ENCODE measurements around the gene POMC. TPM values are rescaled to one million over a fixed set of nuclear protein-coding genes. Genes with fewer than 3 reads are reported as not detected.

The POMC gene
- 0.59 and 2.2 TPM in 2 replicates for total RNA-seq

DNA sequence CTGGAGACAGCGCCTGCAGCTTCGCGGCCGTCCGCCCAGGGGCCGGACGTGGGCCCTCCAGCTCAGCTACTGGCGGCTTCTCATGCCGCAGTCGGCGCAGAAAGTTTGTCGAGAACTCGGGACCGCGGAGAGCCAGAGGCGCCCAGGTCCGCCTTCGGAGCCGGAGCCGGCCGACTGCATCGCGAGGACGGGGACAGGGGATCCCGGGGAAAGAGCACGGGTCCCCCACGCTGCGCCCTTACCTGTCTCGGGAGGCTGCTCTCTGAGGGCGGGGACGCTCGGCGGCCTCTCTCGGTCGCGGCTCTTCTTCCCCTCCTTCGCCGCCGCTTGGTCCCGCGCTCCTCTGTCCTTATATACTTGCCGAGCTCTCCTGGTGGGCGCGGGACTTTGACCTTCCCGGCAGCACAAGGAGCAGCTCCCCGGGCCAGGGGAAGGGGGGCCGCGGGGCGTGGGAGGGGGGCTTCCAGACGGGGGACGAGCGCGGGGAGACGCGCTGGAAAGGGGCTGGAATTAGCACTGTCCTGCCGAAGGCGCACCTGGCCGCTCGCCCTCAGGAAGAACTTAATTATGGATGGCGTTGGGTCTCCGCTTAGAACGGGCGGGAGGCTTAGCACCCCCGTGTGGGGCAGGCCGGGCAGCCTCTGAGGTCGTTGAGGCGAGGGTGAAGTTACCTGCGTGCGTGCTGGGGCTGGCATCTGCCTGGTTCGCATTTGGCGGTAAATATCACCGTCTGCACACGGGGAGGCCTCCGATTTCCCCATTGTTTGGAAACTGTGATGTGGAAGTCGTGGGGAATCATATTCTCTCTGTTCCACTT is at the start of gene POMC:
Gene POMC (minus strand): TSS at position 325 of the 817 bp plus-strand sequence. CDS start 3,808 bp downstream, outside the sequence.
- no peaks in the 10 kb centered on the region for H3K79me2 ChIP-seq (ENCODE audit: insufficient read depth, low read length)
- H3K27ac ChIP-seq (ENCODE audit: low read depth, low read length) = no peak within 1 kb of the TSS
- DNase-seq (ENCODE audit: insufficient read length, low spot score, missing footprints) = peak; percentile 89
- H3K36me3 ChIP-seq (ENCODE audit: insufficient read depth, low read length) = no peaks in the 10 kb centered on the region
- peak within 1 kb of the TSS; percentile 55 for H3K4me3 ChIP-seq (ENCODE audit: insufficient read depth, low read length)
- no peak for TF ChIP-seq CTCF (IDR thresholded peaks at IDR 0.05; ENCODE audit: extremely low read depth, low read depth, low read length)
- peak within 1 kb of the TSS; percentile 63 for H3K4me2 ChIP-seq (ENCODE audit: insufficient read depth, low read length)
- no peaks in the 10 kb centered on the region for H4K20me1 ChIP-seq (ENCODE audit: insufficient read depth, low read length)
- peaks cover 63% of the 10 kb centered on the region for H3K27me3 ChIP-seq (ENCODE audit: insufficient read depth, low read length)
- peak within 1 kb of the TSS; percentile 22 for H2AFZ ChIP-seq (ENCODE audit: low read length)
- no peaks in the 10 kb centered on the region for H3K9me3 ChIP-seq (ENCODE audit: low read depth, low read length)
- H3K4me1 ChIP-seq (ENCODE audit: insufficient read depth, low read length) = no peaks in the 10 kb centered on the region

GRCh38 chr2:25218100-25218499 is 49.7 kb upstream of the POMC start:
- Histone ChIP-seq H3K4me1 (ENCODE audit: insufficient read depth, low read length) (no peaks in the 10 kb centered on the region), H4K20me1 (ENCODE audit: insufficient read depth, low read length) (no peaks in the 10 kb centered on the region), H3K27me3 (ENCODE audit: insufficient read depth, low read length) (no peaks in the 10 kb centered on the region), H2AFZ (ENCODE audit: low read length) (no peak overlapping the region), H3K9me3 (ENCODE audit: low read depth, low read length) (no peaks in the 10 kb centered on the region), H3K36me3 (ENCODE audit: insufficient read depth, low read length) (no peaks in the 10 kb centered on the region), H3K27ac (ENCODE audit: low read depth, low read length) (no peak overlapping the region), H3K79me2 (ENCODE audit: insufficient read depth, low read length) (no peaks in the 10 kb centered on the region), H3K4me3 (ENCODE audit: insufficient read depth, low read length) (no peak overlapping the region), H3K4me2 (ENCODE audit: insufficient read depth, low read length) (no peak overlapping the region)
- DNase-seq (ENCODE audit: insufficient read length, low spot score, missing footprints) = no peak
- TF ChIP-seq CTCF (IDR thresholded peaks at IDR 0.05; ENCODE audit: extremely low read depth, low read depth, low read length) = no peak

DNA sequence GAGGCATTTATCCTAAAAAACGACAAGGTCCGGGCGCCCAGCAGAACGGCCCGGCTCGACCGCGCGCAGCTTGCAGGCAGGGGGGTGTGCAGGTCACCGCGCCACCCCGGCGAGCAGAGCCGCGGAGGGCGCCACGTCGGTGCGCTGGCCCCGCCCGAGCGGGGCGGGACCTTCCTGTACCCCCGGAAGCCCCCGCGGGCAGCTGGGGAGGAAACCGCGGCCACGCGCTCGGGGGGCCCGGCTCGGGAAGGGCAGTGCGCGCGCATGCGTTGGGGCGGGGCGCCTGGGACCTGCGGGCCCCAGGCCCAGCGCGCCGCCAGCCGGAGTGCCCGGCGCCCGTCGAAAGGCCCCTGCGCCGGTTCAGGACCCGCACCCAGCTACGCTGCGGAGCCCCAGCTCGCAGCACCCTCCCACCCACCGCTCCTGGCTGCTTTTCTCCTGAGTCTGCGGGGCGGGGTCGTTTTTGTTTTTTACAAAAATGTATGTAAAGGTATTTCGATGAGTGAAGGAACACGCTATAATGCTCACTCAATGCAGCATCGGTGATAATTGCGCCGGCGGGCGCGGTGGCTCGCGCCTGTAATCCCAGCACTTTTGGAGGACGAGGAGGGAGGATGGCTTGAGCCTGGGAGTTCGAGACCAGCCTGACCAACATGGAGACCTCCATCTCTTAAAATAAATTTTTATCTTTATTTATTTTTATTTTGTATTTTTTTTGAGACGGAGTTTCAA is 47.7 kb upstream of the POMC start:
- TF ChIP-seq CTCF (IDR thresholded peaks at IDR 0.05; ENCODE audit: extremely low read depth, low read depth, low read length) = no peak
- H3K36me3 ChIP-seq (ENCODE audit: insufficient read depth, low read length) = no peaks in the 10 kb centered on the region
- H3K9me3 ChIP-seq (ENCODE audit: low read depth, low read length) = no peaks in the 10 kb centered on the region
- H3K79me2 ChIP-seq (ENCODE audit: insufficient read depth, low read length) = no peaks in the 10 kb centered on the region
- H3K4me2 ChIP-seq (ENCODE audit: insufficient read depth, low read length) = peak overlapping the region; percentile 87
- no peak overlapping the region for H3K27ac ChIP-seq (ENCODE audit: low read depth, low read length)
- H4K20me1 ChIP-seq (ENCODE audit: insufficient read depth, low read length) = no peaks in the 10 kb centered on the region
- peak overlapping the region; percentile 73 for H3K4me3 ChIP-seq (ENCODE audit: insufficient read depth, low read length)
- H3K4me1 ChIP-seq (ENCODE audit: insufficient read depth, low read length) = no peaks in the 10 kb centered on the region
- peak; percentile 97 for DNase-seq (ENCODE audit: insufficient read length, low spot score, missing footprints)
- H3K27me3 ChIP-seq (ENCODE audit: insufficient read depth, low read length) = no peaks in the 10 kb centered on the region
- peak overlapping the region; percentile 84 for H2AFZ ChIP-seq (ENCODE audit: low read length)

DNA sequence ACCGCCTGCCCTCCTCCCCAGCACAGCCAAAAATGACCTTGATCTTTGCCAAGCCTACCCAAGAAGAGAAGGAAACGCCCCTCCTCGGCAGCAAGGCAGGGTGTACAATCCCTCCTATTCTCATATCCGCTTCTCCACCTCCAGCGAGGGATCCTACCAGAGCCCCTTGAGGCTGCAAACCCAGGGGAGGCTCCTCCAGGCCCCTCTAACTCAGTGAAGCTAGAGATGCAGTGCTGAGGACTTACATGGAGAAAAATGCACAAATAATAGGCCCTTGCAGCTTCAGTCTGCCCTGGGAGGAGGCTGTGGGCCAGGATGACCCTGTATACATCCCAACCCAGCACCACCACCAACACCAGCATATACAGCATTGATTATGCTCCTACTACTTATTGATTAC is 46.9 kb upstream of the POMC start:
- peak overlapping the region; percentile 82 for H2AFZ ChIP-seq (ENCODE audit: low read length)
- TF ChIP-seq CTCF (IDR thresholded peaks at IDR 0.05; ENCODE audit: extremely low read depth, low read depth, low read length) = no peak
- H3K4me2 ChIP-seq (ENCODE audit: insufficient read depth, low read length) = peak overlapping the region; percentile 87

More for the DNA sequence above, 46.9 kb upstream of the POMC start:
- peak overlapping the region; percentile 73 for H3K4me3 ChIP-seq (ENCODE audit: insufficient read depth, low read length)
- no peaks in the 10 kb centered on the region for H4K20me1 ChIP-seq (ENCODE audit: insufficient read depth, low read length)
- no peaks in the 10 kb centered on the region for H3K79me2 ChIP-seq (ENCODE audit: insufficient read depth, low read length)
- no peaks in the 10 kb centered on the region for H3K27me3 ChIP-seq (ENCODE audit: insufficient read depth, low read length)
- peak; percentile 49 for DNase-seq (ENCODE audit: insufficient read length, low spot score, missing footprints)
- H3K36me3 ChIP-seq (ENCODE audit: insufficient read depth, low read length) = no peaks in the 10 kb centered on the region
- no peak overlapping the region for H3K27ac ChIP-seq (ENCODE audit: low read depth, low read length)
- no peaks in the 10 kb centered on the region for H3K9me3 ChIP-seq (ENCODE audit: low read depth, low read length)
- H3K4me1 ChIP-seq (ENCODE audit: insufficient read depth, low read length) = no peaks in the 10 kb centered on the region
